GM20431 (cell line): Measurements from ENCODE around the gene ATP6AP2.

ENCODE experiments used
- in situ Hi-C: fragments of 300-500 bp; cut with MseI, MboI; formaldehyde crosslinking; loops from one replicate; pipeline ENCODE4 v1.15.0; 2020; ENCODE audit warnings: low sequenced_read_pairs; ENCODE audit not compliant: unreplicated experiment

The ATP6AP2 gene

GRCh38 chrX:40628506-40628905, 47.7 kb downstream of the ATP6AP2 start:
- in situ Hi-C loops: no loop called here

GRCh38 chrX:40632199-40632598, 51.4 kb downstream of the ATP6AP2 start:
- in situ Hi-C loops: no loop called here

- in situ Hi-C loops: no loop called here
Observed at GRCh38 chrX:40637687-40638086, 56.9 kb downstream of the ATP6AP2 start.

GRCh38 chrX:40644176-40644575, 63.4 kb downstream of the ATP6AP2 start:
- in situ Hi-C loops: no loop called here

GRCh38 chrX:40644821-40645358, 64.1 kb downstream of the ATP6AP2 start:
- in situ Hi-C loops: no loop called here

GRCh38 chrX:40646489-40647306, 65.9 kb downstream of the ATP6AP2 start:
- in situ Hi-C loops: no loop called here

- in situ Hi-C loops: no loop called here
Observed at GRCh38 chrX:40647307-40648197, 66.8 kb downstream of the ATP6AP2 start, which contains the start of gene CXorf38. CXorf38 (minus strand) TSS chrX:40647561; CDS start chrX:40647520, 41 bp downstream.

GRCh38 chrX:40651620-40652223, 71.0 kb downstream of the ATP6AP2 start:
- in situ Hi-C loops: loop anchor here (25.0 kb wide), 1 partner anchor 136 kb away; no protein-coding TSS in a partner anchor

GRCh38 chrX:40652664-40653063, 71.9 kb downstream of the ATP6AP2 start:
- in situ Hi-C loops: loop anchor here (25.0 kb wide), 1 partner anchor 135 kb away; no protein-coding TSS in a partner anchor

GRCh38 chrX:40653535-40653934, 72.8 kb downstream of the ATP6AP2 start:
- in situ Hi-C loops: loop anchor here (25.0 kb wide), 1 partner anchor 134 kb away; no protein-coding TSS in a partner anchor
